ENCODE data around the gene KLHL29. TPM values are rescaled to one million over a fixed set of nuclear protein-coding genes. Genes with fewer than 3 reads are reported as not detected.

The KLHL29 gene
- total and polyA plus RNA-seq, 9 donors, result 3.0 to 6.6 (median 3.9) TPM

DNA sequence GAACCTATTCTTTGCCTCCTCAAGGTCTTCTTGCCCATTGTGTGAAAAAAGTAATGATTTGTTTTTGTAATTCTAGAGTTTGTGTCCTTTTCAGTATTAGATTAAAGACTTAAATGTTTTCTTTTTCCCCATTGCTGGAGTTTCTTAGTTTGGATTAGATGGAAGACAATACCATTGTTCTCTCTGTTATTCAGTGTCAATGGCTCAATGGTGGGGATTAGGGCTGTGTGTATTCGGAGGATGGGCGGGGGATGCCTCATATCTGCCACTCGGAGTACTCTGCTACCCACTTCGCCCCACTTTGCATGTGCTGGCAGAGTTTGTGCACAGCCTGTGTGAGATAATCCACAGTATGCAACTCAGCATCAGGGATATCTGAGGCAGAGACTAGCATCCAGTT is 90.1 kb downstream of the KLHL29 start:
- Histone ChIP-seq H3K4me3 (no peak overlapping the region), H3K9me3 (no peaks in the 10 kb centered on the region), H3K4me1 (ENCODE audit: insufficient read depth) (no peaks in the 10 kb centered on the region), H3K27me3 (no peaks in the 10 kb centered on the region), H3K27ac (no peak overlapping the region), H3K36me3 (no peaks in the 10 kb centered on the region)
- 51 to 79% (median 66%) methylated on average over 4 of the region's 4 CpGs for WGBS, 3 donors
- TF ChIP-seq CTCF (IDR thresholded peaks at IDR 0.05), result no peak
- no peak for TF ChIP-seq EP300 (IDR thresholded peaks at IDR 0.05)
- TF ChIP-seq POLR2A (IDR thresholded peaks at IDR 0.05), result no peak
- DNase-seq, result no peak
- intact Hi-C loops (cut with DNase I), result no loop called here

- Histone ChIP-seq H3K36me3 (no peaks in the 10 kb centered on the region), H3K4me3 (no peak overlapping the region), H3K27ac (no peak overlapping the region), H3K4me1 (ENCODE audit: insufficient read depth) (no peaks in the 10 kb centered on the region), H3K27me3 (no peaks in the 10 kb centered on the region), H3K9me3 (no peaks in the 10 kb centered on the region)
- DNase-seq, result no peak
- intact Hi-C loops (cut with DNase I), result no loop called here
- WGBS, 3 donors, result 94 to 97% (median 94%) methylated on average over 11 of the region's 11 CpGs
- TF ChIP-seq POLR2A (IDR thresholded peaks at IDR 0.05) (no peak), EP300 (IDR thresholded peaks at IDR 0.05) (no peak), CTCF (IDR thresholded peaks at IDR 0.05) (no peak)
Measured at GRCh38 chr2:23475473-23475872, 90.5 kb downstream of the KLHL29 start.

GRCh38 chr2:23476786-23477185 is 91.8 kb downstream of the KLHL29 start:
- Histone ChIP-seq H3K27ac (no peak overlapping the region), H3K4me3 (no peak overlapping the region), H3K27me3 (no peaks in the 10 kb centered on the region), H3K4me1 (ENCODE audit: insufficient read depth) (peaks cover 4% of the 10 kb centered on the region), H3K36me3 (no peaks in the 10 kb centered on the region), H3K9me3 (no peaks in the 10 kb centered on the region)
- TF ChIP-seq POLR2A (IDR thresholded peaks at IDR 0.05), result no peak
- no peak for TF ChIP-seq EP300 (IDR thresholded peaks at IDR 0.05)
- no peak for TF ChIP-seq CTCF (IDR thresholded peaks at IDR 0.05)
- intact Hi-C loops (cut with DNase I), result no loop called here
- no peak for DNase-seq
- 78 to 93% (median 84%) methylated on average over 6 to 7 of the region's 7 CpGs for WGBS, 3 donors

DNA sequence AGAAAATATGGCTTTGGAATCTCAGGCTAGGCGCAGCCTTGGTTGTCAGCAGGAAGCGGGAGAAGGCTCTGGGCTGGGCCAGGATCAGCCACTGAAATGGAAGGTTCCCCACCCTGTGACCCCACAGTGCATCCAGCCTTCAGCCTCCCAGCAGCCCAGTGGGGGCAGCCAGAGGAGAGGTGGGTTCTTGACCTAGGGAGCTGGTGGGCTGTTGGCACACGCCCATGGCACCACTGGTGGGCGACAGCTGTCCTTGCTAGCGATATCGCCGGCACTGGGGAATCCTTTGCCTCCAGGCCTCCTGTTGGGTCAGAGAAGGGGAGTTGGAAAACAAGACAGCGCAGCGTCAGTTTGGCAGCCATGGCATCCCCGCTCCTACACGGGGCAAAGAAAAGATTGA is 92.4 kb downstream of the KLHL29 start:
- 96 to 98% (median 96%) methylated on average over 9 to 11 of the region's 11 CpGs for WGBS, 3 donors
- Histone ChIP-seq H3K27ac (no peak overlapping the region), H3K9me3 (no peaks in the 10 kb centered on the region), H3K4me3 (no peak overlapping the region), H3K4me1 (ENCODE audit: insufficient read depth) (peaks cover 4% of the 10 kb centered on the region), H3K27me3 (no peaks in the 10 kb centered on the region), H3K36me3 (no peaks in the 10 kb centered on the region)
- no peak for DNase-seq
- no peak for TF ChIP-seq CTCF (IDR thresholded peaks at IDR 0.05)
- no peak for TF ChIP-seq EP300 (IDR thresholded peaks at IDR 0.05)
- no peak for TF ChIP-seq POLR2A (IDR thresholded peaks at IDR 0.05)
- intact Hi-C loops (cut with DNase I), result no loop called here

Data from ovary (tissue), 9 donors.